ENCODE measurements around the gene PRIMPOL.
"Not testable (repeated sequence)": the region's sequence is repeated elsewhere in the genome, so short reads cannot be mapped to it uniquely, and the experiment has no call there.

PRIMPOL gene

DNA sequence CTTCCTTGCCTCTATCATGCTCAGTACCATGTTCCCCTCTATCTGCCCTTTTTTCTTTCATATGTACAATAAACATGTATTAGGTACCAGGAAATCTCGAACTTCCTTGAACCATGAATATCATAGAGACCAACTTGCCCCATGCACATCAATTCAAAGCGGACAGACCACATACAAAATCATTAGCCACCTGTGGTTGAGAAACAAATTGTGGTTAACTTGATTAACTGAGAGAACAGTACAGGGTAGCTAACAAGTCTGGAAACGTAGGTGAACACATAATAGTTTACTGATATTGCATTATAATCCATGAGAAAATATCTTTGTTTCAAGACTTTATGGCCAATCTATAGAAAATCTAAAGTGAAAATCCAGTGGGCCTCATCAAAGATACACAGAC is 8.5 kb upstream of the PRIMPOL start:
- DNase-seq (ENCODE audit: low read depth) = no peak

DNA sequence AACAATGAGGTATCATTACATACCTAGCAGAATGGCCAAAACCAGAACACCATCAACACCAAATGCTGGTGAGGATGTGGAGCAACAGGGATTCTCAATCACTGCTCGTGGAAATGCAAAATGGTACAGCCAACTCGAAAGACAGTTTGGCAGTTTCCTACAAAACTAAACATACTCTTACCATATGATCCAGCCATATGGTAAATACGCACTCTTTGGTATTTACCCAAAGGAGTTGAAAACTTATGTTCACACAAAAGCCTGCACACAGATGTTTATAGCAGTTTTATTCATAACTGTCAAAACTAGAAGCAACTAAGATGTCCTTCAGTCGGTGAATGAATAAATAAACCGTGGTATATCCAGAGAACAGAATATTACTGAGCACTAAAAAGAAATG is 8.1 kb upstream of the PRIMPOL start:
- DNase-seq (ENCODE audit: low read depth) = no peak

DNA sequence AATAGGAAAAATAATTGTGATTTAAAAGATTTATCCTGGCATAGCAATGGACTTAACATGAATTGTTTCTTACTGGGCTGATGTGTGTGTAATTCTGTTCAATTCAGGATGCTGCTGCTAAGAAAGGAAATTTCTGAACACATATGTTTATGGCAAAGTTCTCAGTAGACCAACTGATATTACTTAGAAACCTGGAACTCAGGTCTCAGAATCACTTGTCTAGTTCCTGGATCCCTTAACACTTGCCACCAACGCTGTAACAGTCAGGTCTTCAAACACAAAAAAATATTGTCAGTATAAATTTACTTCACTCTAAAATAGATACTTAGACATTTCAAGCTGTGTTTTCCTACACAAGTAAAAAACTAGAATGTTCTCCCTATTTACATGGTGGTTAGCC is 5.8 kb upstream of the PRIMPOL start:
- no peak for DNase-seq (ENCODE audit: low read depth)

DNA sequence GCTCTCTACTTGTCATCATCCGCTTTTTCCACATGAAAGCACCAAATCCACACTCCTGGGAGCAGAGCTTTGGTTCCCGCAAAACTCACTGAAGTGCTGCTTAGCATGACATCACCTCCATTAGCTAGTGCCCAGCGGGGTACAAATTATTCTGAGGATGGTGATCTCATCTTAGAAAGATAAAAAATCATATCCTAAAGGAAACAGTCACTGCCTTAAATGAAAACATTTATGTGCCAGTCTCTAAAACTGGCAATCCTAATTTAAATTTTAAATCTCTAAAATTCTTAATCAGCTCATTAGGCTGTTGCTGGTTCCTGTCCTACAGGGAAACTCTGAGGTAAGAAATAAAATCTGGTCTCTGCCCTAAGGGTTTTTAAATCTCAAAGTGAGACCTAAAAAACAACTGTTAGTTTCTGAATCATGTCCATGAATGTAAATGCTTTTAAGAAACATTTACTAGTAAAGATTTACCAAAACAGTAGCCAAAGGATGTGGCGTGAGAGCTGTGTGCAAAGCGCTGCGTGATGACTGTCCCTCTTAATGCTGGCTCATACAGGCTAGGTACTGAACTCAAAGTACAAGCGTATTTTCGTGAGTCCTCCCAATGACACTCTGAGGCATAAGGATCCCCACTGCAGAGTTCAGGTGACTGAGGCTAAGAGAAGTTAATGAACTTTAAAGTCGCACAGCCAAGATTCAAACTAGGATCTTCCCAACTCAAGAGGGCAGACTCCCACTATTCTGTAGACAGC is 4.8 kb upstream of the PRIMPOL start:
- no peak for DNase-seq (ENCODE audit: low read depth)

DNA sequence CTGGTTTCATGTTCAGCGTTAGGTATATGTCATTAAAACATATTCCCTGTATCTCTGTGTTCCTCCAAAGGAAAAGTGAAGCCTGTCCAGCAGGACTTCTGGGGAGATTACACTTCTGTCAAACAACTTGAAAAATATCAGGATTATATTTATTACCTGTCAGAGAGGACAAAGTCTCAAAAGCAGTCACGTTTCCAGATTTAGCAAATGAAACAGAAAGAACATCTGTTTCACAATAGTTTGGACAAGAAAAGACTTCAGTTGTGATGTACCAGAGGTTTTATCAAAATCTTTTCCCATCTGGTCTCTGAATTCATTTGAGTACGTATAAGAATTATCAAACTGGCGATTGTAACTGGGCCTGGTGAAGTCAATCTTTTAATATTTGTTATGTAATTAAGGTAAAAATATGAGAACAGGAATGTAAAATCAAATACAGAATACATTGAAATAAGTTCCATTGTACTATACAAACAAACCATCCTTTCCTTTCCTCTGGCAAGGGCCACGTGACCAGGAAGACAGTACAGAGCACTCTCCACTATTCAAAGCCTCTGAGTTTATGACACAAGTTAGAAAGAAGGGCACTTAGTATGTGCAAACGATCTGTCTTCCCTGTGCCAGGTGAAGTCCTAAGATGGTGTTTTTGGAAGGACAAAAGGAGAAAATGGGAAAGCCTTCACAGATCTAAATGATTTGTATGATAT is 3.5 kb upstream of the PRIMPOL start:
- no peak for DNase-seq (ENCODE audit: low read depth)

DNA sequence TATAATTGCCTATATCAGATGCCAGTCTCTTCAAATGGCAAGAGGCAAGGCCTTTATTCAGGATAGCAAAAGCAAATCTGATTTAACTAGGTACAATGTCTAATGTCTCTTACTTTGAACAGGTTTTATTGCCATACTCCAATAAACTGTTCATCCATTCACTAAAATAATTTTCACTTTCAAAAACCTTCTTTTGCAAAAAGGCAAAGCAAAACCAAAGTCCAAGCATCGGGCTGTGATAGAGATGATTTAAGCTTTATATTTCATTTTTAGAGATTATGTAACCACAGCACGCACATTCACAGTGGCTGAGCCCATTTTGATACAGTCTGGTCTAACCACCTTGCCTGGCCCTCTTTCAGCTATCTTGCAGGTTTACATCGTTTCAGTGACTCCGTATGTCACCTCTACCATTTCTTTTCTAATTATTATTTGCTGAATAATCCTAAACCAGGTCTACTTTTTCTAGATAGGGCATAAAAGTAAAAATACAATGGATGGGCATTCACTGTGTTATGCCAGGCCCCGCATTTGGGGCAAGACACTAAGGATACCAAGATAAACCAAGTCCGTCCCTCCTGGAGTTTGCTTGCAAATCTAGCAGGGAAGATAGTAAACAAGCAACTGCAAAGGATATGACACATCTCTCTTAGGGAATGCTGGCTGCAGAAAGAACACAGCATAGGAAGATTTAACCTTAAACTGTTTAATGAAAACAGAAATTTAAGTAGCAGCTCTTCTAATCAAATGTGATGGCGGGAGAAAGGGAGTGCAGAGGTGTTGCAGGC is 2.1 kb upstream of the PRIMPOL start:
- DNase-seq (ENCODE audit: low read depth) = no peak

DNA sequence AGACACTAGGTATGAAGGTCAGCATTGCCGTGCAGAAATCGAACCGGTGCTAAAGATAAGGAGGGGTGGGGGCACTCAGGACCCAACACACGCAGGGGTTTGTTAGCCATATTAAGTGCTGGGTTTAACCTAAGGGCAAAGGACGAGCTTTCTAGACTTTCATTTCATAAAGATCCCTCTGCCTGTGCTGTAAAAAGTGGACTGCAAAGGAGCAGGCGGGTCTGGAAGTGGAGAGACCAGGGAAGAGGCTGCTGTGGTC is 1.6 kb upstream of the PRIMPOL start:
- no peak for DNase-seq (ENCODE audit: low read depth)

DNA sequence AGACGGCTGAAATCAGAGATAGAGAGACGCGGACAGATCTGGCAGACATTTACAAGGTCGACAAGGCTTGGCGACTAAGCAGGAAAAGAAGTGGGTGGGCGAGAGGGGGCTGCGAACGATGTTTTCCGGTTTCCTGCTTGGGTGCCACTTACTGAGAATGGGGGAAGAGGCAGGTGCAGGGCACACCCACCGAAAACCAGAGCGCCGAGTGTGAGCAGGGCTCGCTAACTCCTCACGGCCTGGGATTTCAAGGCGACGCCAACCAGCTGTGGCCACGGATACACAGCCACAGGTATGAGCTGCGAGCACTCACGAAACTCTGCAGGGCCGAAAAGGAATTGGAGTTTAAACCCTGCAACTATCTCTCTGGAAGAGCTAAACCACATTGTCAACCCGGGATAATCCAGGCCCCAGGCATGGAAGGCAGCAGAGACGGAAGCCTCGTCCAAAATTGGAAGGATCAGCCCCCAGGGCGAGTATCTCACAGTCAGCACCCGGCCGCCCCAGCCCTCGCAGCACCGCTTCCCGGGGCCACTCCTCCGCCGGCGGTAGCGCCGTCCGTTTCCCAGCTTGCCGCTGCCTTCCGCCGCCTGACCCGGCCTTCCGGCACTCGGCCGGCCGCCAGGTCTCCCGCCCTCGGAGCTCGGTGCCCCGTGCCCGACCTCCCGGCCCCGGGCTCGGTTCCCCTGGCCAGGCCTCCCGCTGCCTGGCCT is 1.1 kb upstream of the PRIMPOL start:
- peak; percentile 12 for DNase-seq (ENCODE audit: low read depth)

DNA sequence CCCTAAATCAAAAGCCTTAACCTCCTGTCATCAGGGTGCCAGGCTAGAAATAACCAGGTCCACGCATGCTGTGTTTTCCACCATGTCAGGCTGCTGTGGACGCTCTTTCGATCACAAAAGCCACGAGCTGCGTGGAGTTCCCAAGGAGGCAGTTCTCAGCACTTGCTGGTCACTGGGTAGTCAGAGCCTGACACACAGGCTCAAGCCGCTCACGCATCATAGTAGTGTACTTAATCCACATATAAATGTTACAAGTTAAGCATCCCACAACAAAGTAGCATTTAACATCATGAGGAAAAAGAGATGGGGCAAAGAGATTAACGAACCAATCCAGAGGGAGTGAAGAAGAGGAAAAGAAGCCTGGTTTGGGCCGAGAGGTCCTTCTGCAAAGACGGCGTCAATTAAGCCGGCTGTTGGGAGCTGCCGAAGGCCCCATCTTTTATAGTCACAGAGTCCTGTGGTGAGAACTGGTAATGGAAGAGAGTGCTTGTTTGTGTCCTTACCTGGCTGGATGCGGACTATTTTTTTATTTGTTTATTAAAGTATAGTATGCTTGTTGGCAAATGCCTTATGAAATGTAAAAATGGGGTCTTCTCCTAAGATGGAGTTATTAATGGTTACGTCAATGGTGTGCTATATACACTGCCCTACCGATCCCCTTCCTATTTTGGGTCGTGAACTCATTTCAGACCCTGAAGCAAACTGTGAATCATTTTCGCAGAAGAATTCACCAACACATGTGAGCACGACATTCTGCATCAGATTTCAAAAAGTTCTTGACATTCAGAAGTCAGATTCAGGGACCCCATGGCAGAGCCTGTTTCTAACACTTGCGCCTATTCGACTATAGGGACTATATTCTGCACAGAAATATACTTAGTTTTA is 675 bp downstream of the PRIMPOL start:
- DNase-seq (ENCODE audit: low read depth) = no peak

DNA sequence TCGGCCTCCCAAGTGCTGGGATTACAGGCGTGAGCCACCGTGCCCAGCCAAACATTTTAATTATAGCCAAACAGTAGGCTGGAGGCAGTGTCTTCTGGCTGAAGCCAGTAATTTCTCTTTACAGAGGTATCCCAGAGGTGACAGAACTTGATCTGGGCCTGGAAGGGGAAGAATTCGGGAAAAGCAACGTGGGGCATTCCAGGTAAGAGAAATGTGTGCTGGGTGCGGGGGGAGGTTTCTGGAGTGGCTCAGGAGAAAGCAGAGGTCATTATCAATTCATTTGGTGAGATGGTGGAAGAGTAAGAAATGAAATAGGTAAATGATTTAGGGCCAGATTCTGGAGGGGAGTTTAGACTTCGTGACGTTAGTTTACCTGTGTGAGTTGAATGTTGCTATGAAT is 2.4 kb downstream of the PRIMPOL start:
- DNase-seq (ENCODE audit: low read depth) = no peak

DNA sequence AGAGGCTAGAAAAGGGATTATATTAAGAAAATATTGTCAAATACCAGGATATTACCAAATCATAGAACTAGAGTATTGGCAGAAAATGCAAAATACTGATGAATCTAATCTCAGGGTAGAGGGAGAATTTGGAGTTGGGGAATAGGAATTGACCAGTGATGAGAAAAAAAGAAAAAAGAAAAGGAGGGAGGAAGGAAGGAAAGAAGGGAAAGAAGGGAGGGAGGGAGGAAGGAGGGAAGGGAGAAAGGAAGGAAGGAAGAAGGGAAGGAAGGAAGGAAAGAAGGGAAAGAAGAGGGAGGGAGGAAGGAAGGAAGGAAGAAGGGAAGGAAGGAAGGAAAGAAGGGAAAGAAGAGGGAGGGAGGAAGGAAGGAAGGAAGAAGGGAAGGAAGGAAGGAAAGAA is 3.1 kb downstream of the PRIMPOL start:
- not testable (repeated sequence) for DNase-seq (ENCODE audit: low read depth)

DNA sequence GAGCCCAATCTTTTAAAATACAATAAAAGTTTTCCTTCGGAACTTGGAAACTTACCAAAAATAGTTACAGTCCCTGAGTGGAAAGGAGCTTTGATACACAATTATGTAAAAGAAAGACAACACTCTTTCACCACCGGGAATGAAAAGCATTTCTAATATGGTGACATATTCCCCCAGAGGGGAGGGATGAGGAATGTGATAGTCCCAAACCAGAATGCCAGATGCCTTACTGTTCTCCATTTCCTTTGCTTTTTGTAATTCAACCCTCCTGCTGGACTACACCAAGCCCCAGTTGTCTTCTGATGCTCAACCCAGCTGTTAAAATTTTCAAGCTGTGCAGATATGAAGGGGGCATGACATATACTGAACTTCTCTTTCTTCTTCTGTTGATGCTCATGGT is 4.1 kb downstream of the PRIMPOL start:
- no peak for DNase-seq (ENCODE audit: low read depth)

DNA sequence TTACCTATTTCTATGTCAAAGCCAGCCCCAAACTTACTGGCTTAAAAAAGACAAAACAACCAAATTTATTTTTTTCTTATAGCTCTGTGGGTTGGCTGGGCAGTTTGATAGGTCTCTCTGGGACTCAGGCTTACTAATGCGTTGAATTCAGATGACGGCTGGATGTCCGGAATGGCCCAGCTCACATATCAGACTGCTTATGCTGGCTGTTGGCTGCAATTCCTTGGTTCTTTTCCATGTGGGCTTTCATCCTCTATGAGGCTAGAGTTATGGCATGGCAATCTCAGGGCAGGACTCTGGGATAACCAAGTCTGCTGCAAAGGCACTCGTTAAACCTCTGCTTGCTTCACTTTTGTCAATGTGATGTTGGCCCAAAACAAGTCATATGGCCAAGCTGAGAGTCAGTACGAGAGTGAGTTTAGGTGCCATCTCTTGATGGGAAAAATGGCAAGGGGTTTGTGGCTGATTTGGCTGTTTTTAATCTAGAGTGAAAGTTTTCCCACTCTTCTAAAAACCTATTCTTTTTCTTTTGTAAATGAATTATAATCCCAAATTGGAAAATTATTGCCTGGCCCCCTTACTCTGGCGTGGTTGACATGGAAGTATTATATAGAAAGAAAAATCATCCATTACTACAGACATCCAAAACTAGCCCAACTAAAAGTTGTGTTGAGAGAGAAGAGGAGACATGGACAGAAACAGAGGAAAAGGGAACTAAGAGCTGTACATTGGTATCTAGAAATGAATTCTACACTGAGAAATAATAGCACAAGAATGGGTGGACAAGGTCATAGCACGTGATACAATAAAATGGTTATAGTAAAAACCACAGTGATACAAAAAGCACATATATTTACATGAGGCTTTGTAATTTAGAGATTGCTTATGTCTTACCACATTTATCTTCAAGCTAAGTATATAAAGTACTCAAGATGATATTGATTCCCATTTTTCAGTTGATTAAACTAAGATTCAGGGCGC is 6.6 kb downstream of the PRIMPOL start:
- no peak for DNase-seq (ENCODE audit: low read depth)

DNA sequence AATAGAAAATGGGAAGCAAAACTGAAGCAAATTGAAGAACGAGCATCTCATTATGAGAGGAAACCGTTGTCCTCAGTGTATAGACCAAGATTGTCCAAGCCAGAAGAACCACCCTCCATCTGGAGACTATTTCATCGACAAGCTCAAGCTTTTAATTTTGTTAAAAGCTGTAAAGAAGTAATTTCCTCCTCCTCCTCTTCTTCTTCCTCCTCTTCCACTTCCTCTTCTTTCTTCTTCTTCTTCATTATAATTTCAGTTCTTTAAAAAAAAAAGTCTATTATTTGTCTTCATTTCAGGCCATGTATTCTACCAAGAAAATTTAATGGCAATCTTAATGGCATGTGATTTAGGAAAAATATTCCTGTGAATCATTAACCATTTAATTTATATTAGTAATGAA is 7.6 kb downstream of the PRIMPOL start:
- no peak for DNase-seq (ENCODE audit: low read depth)

DNA sequence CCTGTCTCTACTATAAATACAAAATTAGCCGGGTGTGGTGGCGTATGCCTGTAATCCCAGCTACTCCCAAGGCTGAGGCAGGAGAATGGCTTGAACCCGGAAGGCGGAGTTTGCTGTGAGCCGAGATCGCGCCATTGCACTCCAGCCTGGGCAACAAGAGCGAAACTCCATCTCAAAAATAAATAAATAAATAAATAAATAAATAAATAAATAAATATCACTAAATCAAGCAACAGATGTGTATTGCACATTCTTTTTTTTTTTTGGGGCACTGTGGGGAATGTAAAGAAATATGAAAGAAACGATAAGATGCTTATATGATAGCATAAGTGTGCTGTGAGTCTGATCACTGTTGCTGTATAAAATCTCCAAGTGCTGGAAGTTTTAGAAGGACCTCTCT is 8.3 kb downstream of the PRIMPOL start:
- DNase-seq (ENCODE audit: low read depth) = not testable (repeated sequence)

DNA sequence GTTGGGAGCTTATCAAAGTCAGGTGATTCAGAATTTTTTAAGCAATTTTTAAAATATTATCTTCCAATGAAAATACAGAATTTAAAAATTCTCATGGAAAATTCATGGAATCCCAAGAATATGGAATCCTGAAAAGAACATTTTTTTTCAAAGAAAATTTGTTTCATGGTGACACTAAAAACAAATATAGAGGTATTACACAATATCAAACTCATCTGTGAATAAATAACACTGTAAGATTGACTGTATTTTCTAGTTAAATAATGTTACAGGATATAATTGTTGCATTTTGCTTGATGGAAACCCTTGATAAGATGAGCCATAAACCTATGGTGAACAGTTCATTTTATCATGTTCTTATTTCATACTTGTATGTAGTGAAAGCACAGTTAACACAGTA is 11.4 kb downstream of the PRIMPOL start:
- DNase-seq (ENCODE audit: low read depth) = no peak

DNA sequence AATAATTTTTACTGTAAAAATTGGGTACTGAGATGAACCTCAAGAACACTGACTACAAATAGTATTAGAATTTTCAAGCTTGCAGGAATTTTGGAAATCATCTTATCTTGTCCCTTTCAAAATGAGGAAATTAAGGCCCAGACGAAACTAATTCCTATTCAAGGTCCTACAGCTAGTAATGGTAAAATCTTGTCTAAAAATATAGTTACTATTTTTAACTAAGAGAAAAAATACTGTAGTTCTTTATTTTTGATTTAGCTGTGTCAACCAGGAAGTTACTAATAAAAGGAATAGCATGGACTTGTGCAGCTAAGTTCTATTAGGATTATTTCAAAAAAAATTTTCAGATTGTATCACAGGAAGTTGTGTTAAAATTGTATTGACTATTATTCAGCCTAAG is 12.7 kb downstream of the PRIMPOL start:
- no peak for DNase-seq (ENCODE audit: low read depth)

DNA sequence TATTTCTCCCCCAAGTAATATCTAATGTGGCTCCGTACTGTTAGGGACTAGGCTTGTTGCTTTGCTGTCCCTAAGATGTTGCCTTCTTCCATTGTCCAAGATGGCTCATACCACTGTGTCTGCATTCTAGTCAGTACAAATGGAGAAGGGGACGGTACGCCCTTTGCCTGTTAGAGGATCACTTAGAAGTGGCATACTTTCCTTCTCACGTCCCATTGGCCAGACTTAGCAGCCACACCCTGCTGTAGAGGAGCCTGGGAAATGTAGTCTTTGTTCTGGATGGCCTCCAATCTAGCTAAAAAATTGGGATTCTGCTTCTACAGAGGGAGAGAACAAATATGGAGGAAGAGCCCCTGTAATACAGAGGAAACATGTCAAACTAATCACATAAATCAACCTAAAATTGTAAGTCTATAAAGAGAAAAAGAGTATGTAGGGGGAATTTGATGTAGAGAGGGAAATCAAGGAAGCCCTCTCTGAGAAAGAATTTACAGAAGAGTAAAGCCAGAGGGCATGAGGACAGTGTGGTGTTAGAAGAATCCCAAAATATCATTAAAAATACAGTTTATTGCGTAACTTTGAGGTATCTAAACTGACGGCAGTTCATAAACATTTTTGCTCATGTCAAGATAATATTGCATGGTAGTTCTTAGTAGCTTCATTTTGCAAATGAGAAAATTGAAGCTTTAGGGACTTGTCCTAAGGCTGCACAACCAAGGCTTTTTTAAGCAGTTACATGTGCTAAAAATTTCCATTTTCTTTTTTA is 15.1 kb downstream of the PRIMPOL start:
- DNase-seq (ENCODE audit: low read depth) = no peak

DNA sequence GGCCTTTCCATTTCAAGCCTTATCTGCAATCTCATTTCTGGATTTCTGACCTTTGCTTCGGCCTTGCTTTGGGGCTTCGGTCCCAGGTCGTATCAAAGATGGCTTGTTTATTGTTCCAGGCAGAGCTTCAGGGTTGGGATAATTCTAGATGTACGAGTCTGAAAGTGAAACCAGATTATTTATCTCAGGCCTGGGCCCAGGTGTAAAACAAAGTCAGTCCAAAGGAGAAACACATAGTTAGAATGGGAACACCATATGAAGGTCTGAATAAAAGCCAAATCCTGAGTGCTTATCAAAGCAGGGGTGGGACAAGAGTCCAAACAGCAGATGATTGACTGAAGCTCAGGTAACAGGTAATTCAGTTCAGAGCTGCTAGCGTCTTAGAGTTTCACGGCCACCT is 17.1 kb downstream of the PRIMPOL start:
- DNase-seq (ENCODE audit: low read depth) = no peak

DNA sequence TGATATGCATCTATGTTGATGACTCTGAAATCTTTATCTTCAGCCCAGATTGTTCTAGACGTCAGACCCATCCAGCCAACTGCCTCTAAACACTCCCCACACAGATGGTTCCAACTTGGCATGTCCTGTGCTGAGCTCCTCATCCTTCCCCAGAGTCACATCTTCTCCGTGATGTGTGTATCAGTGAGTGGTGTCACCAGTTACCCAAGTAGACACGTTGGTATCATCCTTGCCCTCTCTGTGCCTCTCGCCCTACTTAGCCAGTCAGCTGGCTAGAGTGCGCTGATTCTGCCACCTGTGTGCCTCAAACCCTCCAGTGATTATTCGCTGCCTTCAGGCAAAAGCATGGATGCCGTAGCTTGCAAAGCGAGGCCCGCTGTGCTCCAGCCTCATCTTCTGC is 18.6 kb downstream of the PRIMPOL start:
- DNase-seq (ENCODE audit: low read depth) = no peak
